C4-2B (cell line): Measurements from ENCODE around the gene AKR1C2.

Experiments used
- ZFX ChIP-seq: fragments of 450-650 bp; IDR thresholded peaks from 2 replicates; pipeline ENCODE4 v1.6.1; 2017
- TF ChIP-seq, protein P1 (sequence below): fragments of 450-650 bp; conservative IDR thresholded peaks from 2 replicates; pipeline ENCODE4 v1.5.1; 2017; ENCODE audit warnings: mild to moderate bottlenecking

DNA sequence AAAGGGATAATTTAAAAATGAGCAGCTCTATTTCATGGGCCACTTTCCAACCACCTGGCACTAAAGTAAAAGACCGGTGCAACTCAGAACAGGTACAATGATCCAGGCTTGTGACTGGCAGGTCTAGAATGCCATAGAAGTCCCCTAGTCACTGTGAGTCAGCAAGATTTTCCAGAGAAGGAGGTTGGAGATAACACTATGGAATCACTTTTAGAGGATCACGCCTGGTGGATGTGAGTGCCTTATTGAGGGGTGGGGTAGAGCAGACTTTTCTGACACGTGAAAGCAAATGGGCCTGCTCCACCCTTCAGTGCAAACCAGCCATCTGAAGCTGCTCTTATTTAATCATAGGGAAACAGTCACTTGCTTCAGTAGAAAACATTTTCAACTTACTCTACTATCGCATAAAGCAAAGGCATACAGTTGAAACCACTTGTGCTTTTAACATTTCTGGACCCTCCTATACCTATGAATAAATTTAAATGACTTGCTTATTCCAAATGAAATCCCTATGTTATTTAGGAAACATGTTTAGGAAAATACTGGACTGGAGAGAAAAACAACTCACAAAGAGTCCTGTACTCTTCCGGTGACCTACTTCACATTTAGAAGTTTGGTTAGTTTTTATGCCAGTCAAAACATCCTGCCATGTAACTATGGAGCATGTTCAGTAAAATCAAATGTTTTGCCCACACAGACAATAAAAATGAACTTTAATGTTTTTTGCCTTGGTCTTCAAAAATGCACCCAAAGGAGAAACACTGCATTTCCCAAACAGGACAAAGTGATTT lies 61.9 kb downstream of the AKR1C2 start:
- TF ChIP-seq, protein P1, sequence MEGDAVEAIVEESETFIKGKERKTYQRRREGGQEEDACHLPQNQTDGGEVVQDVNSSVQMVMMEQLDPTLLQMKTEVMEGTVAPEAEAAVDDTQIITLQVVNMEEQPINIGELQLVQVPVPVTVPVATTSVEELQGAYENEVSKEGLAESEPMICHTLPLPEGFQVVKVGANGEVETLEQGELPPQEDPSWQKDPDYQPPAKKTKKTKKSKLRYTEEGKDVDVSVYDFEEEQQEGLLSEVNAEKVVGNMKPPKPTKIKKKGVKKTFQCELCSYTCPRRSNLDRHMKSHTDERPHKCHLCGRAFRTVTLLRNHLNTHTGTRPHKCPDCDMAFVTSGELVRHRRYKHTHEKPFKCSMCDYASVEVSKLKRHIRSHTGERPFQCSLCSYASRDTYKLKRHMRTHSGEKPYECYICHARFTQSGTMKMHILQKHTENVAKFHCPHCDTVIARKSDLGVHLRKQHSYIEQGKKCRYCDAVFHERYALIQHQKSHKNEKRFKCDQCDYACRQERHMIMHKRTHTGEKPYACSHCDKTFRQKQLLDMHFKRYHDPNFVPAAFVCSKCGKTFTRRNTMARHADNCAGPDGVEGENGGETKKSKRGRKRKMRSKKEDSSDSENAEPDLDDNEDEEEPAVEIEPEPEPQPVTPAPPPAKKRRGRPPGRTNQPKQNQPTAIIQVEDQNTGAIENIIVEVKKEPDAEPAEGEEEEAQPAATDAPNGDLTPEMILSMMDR: no peak
- no peak for TF ChIP-seq ZFX
